Stimulated activated CD4-positive, alpha-beta T cell treated with anti-CD3 and anti-CD28 coated beads, Interleukin-15, amount 100 ng/mL, for 1 hour (primary cell): Measurements from ENCODE around the gene ZNF529.
"Not testable (repeated sequence)": the region's sequence is repeated elsewhere in the genome, so short reads cannot be mapped to it uniquely, and the experiment has no call there.

Source experiments
- DNase-seq, 2 donors: peaks; one replicate each; pipeline ENCODE4 v3.0.0-alpha.2; 2020; ENCODE audit warnings: low read depth in 1 of 2, low spot score in 1 of 2

The ZNF529 gene

DNA sequence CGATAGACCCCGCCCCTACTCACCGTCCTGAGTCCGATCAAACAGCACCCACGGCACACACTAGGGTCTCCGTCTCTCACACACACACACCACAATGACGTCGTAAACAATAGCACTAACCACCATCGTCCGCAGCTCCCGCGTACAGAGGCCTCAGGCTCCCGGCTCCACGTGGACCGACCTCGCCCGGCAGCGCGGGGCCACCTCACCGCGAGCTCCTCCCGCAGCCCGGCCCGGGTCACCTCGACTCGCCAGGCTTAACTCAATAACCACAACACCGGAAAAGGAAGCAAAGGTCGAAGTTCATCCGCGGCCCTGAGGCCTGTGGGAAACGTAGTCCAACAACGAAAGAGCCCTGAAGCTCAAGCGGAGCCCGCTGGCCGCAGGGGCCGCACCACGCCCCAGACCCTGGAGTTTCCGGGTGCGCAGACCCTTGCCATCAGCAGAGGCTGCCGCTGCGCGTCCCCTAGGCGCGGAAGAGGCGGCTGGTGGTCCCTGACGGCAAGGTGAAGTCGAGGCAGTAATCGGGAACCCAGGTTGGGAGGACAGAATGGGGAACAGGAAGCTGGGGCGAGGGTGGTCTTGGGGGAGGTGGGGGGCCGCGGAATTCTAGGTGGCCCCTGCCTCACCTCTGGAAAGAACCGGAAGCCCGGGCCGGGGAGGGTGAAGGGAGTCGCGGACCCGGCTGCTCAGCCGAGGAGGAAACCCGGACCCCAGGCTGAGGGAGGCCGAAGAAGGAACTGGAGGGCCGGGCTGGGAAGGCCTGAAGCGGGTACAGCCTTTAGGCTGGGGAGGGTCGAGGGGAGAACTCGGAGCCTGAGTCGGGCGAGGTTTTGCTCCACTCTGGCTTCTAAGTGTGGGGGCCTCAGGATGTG lies at the start of gene ZNF529:
Gene ZNF529 (minus strand): TSS at position 273 of the 875 bp plus-strand sequence. CDS start 946 bp downstream, outside the sequence.
- DNase-seq: peak; percentile 62

DNA sequence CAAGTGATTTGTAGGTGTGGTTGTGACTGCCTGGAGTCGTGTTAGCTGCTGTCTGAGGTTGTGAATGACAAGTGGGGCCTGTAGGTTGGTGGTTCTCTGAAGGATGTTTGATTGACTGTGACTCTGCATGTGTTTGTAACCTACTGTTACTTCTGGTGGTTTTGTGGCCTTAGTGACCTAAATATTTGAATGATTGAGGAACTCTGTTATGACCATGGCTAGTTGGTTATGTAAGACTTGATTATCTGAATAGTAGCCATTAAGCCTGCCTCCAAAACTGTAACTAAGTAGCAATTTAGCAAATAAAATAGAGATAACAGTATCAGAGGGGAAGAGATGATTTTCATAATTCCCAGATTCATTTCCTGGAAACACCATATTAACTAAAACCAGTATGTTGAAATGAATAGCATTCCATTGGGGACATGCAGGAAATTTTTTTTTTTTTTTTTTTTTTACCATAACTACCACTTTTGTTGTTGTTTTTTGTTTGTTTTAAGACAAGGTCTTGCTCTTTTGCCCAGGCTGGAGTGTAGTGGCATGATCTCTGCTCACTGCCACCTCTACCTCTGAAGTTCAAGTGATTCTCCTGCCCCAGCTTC lies 32.9 kb upstream of the ZNF529 start:
- DNase-seq: no peak

DNA sequence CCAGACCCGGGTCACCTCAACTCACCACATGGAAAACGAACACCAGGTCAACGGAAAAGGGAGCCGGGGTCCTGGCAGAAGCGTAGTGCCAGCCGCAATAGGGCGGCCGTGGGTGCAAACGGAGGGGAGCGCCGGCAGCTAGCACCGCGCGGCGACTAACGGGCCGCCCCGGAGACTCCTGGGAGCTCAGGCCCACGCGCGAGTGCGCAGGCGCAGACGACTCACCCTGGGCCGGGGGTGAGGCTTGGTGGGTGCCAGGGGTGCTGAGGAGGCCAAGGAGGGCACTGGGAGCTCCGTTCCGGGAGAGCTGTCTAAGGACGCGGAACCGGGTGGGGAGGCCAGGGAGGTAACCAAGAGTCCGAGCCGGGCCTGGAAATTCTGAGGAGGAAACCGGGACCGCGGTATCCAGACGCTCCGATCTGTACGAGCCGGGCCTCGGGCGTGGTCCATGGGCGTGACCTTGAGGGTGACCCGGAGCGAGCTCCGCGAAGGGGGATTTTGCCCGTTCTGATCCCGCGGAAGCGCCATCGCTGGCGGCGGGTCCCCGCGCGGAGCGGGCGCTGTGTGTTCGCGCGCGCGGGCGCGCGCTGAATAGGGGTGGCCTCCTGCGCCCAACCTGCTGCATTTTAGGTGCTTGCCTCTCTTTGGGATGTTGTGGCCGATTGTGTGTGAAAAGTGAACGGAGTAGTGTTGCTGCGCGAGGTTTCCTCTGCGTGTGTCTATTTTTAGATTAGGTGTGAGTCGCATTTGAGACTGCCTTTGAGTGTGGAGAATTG lies 32.2 kb upstream of the ZNF529 start, which contains the start of gene ZNF382:
Gene ZNF382 (plus strand): TSS at position 213 of the 776 bp plus-strand sequence. CDS start 4,602 bp downstream, outside the sequence.
- peak; percentile 76 to 88 for DNase-seq

DNA sequence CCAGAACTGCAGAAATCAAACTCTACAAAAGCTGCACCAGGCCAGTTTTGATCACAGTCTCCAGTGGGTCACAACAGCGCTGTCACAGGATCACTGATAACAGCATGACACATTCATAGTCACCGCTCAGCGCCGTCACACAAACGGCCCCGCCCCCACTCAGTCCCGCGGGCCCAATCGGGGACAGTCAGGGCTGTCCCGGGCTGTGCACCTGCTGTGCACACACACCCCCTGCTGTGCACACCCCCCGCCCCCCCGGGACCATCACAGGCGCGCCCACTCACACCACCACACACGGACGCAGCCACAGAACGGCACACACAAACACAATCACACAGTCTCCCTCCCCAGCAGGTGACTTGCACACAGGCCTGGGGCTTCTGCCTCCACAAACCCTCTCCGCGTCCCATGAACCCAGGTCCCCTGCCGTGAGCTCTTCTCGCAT lies 31.6 kb upstream of the ZNF529 start:
- DNase-seq: peak; percentile 72 to 81

DNA sequence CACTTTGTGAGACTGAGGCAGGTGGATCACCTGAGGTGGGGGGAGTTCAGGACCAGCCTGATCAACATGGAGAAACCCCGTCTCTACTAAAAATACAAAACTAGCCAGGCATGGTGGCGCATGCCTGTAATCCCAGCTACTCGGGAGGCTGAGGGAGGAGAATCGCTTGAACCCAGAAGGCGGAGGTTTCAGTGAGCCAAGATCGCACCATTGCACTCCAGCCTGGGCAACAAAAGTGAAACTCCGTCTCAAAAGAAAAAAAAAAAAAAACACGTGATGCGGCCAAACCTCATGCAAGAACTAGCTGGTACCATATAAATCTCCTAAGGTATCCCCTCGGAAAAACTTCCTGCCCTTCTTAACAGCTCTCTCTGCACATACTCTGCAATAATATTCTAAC lies 29.6 kb upstream of the ZNF529 start:
- not testable (repeated sequence) for DNase-seq

DNA sequence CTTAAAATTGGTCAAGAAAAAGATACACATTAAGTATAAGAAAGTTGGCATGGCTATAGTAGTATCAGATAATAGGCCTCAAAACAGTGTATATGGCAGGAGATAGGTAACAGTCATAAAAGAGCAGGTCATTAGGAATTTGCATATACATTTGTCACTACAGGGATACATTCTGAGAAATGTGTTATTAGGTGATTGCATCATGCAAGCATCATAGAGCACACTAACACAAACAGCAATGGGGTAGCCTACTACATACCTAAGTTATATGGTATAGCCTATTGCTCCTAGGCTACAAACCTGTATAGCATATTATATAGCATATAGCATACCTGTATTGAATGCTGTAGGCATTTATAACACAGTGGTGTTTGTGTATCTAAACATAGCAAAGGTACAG lies 6.2 kb upstream of the ZNF529 start:
- DNase-seq: no peak

DNA sequence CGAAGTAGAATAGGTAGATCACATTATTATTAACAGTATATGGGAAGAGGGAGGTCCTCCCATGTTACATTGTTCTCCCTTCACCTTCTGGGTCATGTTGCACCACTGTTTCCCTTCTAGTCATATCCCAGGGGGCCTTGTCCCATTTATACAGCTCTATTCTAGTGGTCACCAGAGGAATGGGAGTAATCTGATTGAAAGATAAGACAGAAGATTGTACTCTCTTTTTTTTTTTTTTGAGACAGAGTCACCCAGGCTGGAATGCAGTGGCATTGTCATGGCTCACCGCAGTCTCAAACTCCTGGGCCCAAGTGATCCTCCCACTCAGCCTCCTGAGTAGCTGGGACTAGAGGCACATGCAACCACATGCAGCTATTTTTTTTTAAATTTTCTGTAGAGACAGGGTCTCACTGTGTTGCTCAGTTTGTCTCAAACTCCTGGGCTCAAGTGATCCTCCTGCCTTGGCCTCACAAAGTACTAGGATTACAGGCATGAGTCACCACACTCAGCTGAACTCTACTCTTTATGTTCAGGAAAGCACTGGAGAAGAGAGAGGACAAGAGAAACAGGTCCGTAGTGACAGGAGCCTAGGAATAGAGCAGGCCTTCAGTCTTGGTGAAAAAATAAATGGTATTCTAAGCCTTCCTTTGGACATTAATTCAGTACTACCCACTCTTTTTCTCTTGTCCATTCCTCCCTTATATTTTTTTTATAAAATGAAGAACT lies 4.3 kb upstream of the ZNF529 start:
- no peak for DNase-seq

DNA sequence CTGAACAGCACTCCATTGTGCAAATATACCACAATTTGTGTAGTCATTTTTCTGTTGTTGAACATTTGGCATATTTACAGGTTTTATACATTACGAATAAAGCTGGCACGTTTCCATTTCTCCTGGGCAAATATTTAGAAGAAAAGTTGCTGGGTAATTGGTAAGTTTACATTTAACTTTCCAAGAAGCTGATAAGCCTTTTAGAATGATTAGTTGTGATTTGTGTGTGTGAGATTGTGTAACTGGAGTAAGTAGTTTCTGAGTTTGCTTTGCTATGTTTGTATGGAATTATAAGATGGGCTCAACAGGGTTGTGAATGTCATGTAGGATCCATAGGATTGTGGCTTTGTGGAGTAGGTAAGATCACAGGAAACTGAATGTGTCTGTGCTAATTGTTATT lies 1.6 kb upstream of the ZNF529 start:
- no peak for DNase-seq

DNA sequence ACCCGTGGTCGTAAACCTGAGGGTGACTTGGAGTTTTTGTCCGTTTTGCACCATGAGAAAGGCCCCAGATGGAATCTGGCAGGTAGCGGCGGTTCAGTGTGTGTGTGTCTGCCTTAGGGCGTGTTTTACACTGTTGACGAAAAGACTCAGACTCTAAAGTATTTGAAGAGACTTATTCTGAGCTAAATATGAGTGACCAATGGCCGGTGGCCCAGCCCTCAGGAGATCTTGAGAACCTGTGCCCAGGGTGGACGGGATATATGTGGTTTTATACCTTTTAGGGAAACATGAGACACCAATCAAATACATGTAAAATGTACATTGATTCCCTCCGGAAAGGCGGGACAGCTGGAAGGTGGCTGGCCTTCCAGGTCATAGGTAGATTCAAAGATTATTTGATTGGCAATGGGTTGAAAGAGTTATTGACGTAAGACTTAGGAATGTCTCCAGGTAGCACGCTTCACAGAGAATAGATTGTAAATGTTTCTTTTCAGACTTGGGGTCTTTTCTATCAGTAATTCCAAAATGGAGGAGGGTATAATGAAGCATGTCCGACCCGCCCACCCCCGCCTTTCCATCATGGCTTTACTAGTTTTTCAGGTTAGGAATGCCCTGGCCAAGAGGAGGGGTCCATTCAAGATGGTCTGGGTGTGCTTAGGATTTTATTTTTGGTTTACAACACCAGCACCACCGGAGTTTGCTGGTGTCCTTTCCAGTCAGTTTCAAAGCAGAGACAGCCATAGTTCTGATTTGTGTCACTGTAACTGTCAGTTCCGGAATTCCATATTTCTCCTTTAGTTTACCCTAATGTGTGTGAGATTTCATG lies 1.0 kb upstream of the ZNF529 start:
- no peak for DNase-seq

DNA sequence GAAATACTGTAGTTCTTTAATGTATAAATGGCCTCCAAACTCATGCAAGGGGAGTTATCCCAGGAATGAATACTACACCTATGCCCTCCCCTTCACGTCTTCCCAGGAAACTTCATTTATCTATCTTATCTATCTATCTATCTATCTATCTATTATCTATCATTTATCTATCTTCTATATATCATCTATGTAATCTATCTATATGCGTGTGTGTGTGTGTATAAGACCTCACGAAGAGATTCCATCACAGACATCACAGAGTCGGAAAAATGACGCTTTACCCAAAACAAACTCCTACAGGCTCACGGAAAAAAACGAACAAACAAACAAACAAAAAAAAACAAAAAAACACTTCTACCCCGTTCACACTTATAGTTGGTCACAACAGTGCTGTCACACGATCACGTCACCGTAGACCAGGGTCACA lies 486 bp downstream of the ZNF529 start:
- no peak for DNase-seq

DNA sequence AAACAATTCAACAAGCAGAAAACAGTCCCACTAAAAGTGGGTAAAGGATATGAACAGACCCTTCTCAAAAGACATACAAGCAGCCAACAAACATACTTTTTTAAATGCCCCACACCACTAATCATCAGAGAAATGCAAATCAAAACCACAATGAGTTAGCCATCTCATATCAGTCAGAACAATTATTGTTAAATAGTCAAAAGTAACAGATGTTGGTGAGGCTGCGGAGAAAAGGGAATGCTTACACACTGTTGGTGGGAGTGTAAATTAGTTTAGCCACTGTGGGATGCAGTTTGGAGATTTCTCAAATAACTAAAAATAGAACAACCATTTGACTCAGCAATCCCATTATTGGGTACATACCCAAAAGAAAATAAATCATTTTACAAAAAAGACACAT lies 8.7 kb downstream of the ZNF529 start:
- no peak for DNase-seq

DNA sequence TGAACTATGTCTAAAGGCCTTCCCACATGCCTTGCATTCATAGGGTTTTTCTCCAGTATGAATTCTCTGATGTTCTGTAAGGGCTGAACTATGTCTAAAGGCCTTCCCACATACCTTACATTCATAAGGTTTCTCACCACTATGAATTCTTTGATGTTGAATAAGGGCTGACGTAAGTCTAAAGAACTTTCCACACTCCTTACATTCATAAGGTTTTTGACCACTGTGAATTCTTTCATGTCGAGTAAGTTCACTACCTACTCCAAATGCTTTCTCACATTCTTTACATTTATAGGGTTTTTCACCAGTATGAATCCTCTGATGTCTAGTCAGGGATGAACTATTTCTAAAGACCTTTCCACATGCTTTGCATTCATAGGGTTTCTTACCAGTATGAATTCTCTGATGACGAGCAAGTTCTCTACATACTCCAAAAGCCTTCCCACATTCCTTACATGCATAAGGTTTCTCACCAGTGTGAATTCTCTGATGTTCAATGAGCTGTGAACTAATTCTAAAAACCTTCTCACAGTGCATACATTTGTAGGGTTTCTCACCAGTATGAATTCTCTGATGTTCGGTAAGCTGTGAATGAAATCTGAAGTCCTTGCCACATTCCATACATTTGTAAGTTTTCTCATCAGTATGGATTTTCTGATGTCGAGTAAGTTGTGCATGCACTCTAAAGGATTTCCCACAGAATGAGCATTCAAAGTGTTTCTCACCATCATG lies 25.9 kb downstream of the ZNF529 start:
- DNase-seq: no peak

DNA sequence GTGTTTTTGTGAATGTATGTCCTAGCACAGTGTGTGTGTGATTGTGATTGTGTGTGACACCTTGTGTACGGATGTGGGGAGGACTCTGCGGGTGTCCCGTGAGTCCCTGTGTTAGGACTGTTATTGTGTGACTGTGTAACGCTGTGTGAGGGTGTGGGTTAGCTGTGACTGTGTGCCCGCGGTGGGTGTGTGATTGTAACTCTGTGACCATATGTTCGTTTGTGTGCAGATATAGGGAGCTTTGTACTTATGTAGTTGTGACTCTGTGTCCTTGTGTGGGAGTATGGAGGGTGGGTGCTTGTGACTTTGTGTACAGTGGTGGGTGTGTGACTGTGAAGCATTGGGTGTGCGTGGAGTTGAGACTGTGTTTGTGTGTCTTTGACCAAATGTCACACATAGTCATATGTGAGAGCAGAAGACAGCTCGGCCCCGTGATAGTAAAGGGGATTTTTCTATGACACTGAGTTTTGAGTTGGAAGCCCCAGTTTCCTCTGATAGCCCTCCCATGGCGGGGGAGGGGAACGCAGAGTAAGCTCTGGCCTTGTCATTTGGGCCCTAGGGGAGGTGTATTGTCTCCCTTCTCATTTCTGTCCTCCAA lies 44.1 kb downstream of the ZNF529 start:
- no peak for DNase-seq

DNA sequence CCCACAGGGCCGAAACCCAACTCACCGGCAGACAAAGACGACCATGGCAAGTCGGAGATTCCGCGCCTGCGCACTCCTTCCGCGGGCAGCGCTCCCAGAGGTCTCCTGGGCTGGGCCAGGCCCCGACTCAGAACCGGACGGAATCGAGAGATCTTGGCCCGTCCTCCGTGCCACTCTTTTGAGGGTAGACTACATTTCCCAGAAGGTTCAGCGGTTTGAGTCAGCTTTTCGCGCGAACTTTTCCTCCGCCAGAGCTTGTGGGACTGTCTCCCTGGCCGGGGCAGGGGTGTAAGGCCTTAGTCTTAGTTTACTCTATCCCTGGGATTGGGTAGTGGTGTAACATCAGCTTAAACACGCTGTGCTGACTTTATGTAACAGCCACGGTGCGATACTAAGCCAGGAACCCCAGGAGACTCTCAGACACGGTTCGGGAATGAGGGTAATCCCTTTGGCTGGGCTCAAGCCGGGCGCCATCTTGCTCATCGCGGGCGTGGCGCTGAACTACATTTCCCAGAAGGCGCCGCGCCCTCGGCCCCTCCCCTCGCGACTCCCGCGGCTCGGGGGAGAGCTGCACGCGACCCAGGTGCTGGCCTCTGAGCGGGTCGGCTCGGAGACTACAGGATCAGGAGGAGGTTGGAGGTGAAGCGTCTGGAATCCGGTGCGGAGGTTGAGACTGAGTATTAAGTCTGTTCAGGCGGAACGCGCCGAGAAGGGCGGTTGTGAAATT lies 44.7 kb downstream of the ZNF529 start, which contains the start of gene ZNF260:
Gene ZNF260 (minus strand): TSS at position 78 of the 727 bp plus-strand sequence. CDS start 13,033 bp downstream, outside the sequence.
- DNase-seq: peak; percentile 77 to 86

DNA sequence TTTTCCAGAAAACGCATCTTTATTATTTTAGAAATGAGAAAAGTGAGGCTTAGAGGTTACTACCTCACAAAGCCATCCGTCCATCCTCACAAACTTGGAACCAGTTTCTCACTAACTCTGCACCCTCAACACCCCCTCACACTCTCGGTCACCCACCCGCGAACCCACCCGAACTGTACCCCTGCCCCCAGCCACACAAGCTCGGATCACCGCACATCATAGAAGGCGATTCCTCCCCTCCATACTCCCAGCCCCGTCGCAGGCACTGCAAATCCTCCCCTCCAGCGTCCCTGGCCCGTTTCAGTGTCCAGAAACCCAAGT lies 45.3 kb downstream of the ZNF529 start:
- no peak for DNase-seq

DNA sequence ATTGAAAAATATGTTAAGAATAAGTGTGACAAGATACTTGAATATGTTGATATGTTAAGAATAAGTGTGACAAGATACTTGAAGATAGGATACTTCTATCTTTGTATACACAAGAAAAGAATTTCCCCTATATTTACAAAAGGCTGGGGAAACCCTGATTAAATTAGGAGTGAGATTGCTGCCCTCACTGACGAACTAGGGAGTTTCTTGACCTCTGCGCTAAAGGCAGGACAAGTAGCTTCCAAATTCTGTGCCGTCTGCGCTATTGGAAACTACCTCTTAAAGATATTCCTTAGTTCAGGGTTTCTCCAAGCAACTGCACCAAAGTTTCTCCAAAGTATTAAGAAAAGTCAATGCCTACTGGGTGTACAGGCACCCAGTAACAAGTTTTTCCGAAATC lies 45.8 kb downstream of the ZNF529 start:
- no peak for DNase-seq

DNA sequence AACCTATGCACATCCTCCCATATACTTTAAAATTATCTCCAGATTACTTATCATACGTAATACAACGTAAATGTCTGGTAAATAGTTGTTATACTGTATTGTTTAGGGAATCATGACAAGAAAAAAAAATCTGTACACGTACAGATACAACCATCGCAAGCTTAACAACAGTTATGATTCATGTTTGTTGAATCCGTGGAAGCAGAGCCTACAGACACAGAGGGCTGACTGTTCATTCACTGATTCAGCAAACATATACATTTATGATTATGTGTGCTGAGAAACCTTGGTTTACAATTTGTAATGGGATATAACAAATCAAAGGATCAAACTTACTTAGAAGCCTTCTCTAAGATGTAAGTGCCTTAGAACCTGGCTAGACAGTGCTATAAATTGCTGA lies 46.5 kb downstream of the ZNF529 start:
- no peak for DNase-seq

DNA sequence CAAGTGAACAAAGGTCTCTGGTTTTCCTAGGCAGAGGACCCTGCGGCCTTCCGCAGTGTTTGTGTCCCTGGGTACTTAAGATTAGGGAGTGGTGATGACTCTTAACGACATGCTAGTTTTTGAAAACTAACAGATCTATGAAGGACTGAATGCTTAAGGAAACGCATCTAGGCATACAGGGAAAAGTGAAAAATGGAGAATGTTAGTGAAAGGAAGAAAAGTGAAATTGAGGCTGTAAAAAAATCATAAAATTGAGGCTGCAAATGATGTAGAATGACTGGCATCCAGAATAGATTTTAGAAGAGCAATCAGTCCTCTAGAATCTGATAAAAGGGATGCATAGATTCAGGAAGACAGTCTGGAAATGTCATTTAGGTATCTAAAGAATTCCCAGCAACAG lies 48.5 kb downstream of the ZNF529 start:
- DNase-seq: no peak
